GM19043 (cell line): ENCODE data around the gene NXF3.
"Not testable (repeated sequence)": the region's sequence is repeated elsewhere in the genome, so short reads cannot be mapped to it uniquely, and the experiment has no call there.

Experiments
- ATAC-seq: cut with Tn5 transposase; IDR thresholded peaks from one replicate; pipeline ENCODE4 v1.9.1; 2021; ENCODE audit warnings: low read depth; ENCODE audit not compliant: unreplicated experiment

The NXF3 gene, protein sequence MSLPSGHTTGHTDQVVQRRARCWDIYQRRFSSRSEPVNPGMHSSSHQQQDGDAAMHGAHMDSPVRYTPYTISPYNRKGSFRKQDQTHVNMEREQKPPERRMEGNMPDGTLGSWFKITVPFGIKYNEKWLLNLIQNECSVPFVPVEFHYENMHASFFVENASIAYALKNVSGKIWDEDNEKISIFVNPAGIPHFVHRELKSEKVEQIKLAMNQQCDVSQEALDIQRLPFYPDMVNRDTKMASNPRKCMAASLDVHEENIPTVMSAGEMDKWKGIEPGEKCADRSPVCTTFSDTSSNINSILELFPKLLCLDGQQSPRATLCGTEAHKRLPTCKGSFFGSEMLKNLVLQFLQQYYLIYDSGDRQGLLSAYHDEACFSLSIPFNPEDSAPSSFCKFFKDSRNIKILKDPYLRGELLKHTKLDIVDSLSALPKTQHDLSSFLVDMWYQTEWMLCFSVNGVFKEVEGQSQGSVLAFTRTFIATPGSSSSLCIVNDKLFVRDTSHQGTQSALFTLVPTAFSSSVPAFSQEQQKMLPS

DNA sequence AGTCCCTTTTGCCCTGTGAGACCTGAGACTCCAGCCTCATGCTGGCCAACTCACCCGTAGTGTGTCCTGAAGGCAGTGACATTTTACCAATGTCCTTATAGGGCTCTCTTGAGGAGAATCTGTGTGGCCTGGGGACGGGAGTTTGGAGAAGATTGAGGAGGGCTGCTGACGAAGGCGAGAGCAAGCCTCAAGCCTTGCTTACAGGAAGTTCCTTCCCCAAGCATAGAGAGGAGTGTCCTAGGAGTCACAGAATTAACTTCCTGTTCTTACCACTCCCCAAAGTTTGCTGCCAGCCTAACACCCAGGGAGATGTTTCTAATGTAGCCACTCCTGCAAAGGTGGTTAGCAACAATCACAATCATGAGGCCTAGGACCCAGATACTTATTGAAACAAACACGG is at the start of gene NXF3:
Gene NXF3 (minus strand): TSS at position 202 of the 400 bp plus-strand sequence. CDS start 120 bp downstream, at position 82.
- no peak for ATAC-seq

DNA sequence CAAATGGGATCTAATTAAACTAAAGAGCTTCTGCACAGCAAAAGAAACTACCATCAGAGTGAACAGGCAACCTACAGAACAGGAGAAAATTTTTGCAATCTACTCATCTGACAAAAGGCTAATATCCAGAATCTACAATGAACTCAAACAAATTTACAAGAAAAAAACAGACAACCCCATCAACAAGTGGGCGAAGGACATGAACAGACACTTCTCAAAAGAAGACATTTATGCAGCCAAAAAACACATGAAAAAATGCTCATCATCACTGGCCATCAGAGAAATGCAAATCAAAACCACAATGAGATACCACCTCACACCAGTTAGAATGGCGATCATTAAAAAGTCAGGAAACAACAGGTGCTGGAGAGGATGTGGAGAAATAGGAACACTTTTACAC is 43.6 kb upstream of the NXF3 start:
- not testable (repeated sequence) for ATAC-seq

DNA sequence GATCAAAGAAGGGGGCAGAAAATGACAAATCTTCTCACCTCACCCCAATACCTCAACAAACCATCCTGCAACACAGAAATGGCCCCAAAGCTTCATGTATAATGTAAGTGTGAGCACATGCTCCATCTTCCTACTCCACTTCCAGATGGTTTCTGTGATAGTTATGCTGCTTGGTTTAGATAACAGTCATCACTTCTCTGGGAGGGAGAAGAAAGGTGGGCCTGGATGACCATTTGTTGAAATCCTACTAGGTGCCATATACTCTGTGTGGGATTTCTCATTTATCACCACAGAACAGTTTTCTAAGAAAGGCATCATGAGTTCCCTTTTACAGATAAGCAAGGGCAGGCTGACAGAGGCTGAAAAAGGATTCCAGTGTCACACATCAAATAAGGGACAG is 31.3 kb upstream of the NXF3 start:
- no peak for ATAC-seq

DNA sequence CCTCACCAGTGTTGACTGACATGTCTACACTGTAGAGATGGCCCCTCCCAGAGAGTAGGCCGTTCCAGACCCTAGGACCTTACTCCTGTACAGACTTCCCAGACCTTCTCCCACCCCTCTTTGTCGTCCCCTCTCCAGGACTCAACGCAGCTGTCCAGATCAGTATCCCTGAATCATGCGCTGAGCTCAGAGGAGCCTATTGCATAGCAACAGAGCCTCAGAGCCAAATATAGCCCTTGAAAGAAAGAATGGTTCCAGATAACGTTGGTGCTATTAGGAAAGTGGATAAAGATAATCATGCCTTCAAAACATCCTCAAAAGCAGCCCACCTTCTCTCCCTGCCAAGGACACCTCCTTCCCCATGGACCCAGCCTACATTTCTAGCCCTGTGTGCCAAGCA is 27.8 kb upstream of the NXF3 start:
- ATAC-seq: no peak

DNA sequence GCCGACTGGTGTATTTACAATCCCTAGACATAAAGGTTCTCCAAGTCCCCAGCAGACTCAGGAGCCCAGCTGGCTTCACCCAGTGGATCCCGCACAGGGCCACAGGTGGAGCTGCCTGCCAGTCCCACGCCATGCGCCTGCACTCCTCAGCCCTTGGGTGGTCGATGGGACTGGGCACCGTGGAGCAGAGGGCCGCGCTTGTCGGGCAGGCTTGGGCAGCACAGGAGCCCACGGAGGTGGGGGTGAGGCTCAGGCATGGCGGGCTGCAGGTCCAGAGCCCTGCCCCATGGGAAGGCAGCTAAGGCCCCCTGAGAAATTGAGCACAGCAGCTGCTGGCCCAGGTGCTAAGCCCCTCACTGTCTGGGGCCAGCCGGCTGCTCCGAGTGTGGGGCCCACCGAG is 24.0 kb upstream of the NXF3 start:
- ATAC-seq: not testable (repeated sequence)

DNA sequence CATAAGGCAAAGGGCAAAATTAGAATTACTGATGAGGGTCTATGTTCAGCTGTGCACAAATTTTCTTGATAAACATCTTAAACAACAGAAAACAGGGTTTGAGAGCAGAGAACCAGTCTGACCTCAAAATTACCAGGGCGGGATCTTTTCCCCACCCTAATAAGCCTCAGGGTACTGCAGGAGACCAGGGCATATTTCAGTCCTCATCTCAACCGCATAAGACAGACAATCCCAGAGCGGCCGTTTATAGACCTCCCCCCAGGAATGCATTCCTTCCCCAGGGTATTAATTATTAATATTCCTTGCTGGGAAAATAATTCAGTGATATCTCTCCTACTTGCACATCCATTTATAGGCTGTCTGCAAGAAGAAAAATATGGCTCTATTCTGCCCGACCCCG is 16.6 kb upstream of the NXF3 start:
- ATAC-seq: not testable (repeated sequence)

DNA sequence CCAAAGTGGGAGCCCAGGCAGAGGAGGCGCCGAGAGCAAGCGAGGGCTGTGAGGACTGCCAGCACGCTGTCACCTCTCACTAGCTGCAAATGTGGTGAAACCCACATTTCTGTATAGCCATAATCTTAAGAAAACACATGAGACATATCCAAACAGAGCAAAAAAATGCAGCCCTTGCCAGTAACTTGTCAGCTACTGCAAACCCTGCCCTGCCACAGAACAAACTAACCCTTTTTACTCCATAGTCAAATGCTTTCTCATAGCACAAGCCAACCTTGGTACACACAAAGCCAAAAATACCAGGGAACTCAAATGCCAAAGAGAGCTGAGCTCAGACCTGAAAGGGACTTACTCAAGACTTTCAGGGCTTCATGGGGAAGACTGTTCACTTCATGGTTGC is 14.9 kb upstream of the NXF3 start:
- no peak for ATAC-seq

DNA sequence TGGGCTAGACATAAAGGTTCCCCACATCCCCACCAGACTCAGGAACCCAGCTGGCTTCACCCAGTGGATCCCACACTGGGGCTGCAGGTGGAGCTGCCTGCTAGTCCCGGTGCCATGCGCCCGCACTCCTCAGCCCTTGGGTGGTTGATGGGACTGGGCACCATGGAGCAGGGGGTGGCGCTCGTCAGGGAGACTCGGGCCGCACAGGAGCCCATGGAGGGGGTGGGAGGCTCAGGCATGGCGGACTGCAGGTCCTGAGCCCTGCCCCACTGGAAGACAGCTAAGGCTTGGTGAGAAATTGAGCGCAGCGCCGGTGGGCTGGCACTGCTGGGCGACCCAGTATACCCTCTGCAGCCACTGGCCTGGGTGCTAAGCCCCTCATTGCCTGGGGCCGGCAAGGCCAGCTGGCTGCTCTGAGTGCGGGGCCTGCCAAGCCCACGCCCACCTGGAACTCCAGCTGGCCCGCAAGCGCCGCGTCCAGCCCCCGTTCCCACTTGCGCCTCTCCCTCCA is 14.3 kb upstream of the NXF3 start:
- not testable (repeated sequence) for ATAC-seq

DNA sequence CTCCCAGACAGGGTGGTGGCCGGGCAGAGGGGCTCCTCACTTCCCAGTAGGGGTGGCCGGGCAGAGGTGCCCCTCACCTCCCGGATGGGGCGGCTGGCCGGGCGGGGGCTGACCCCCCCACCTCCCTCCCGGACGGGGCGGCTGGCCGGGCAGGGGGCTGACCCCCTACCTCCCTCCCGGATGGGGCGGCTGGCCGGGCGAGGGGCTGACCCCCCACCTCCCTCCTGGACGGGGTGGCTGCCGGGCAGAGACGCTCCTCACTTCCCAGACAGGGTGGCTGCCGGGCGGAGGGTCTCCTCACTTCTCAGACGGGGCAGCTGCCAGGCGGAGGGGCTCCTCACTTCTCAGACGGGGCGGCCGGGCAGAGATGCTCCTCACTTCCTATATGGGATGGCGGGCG is 11.4 kb upstream of the NXF3 start:
- ATAC-seq: not testable (repeated sequence)

DNA sequence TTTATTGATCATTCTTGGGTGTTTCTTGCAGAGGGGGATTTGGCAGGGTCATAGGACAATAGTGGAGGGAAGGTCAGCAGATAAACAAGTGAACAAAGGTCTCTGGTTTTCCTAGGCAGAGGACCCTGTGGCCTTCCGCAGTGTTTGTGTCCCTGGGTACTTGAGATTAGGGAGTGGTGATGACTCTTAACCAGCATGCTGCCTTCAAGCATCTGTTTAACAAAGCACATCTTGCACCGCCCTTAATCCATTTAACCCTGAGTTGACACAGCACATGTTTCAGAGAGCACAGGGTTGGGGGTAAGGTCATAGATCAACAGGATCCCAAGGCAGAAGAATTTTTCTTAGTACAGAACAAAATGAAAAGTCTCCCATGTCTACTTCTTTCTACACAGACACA is 10.9 kb upstream of the NXF3 start:
- not testable (repeated sequence) for ATAC-seq

DNA sequence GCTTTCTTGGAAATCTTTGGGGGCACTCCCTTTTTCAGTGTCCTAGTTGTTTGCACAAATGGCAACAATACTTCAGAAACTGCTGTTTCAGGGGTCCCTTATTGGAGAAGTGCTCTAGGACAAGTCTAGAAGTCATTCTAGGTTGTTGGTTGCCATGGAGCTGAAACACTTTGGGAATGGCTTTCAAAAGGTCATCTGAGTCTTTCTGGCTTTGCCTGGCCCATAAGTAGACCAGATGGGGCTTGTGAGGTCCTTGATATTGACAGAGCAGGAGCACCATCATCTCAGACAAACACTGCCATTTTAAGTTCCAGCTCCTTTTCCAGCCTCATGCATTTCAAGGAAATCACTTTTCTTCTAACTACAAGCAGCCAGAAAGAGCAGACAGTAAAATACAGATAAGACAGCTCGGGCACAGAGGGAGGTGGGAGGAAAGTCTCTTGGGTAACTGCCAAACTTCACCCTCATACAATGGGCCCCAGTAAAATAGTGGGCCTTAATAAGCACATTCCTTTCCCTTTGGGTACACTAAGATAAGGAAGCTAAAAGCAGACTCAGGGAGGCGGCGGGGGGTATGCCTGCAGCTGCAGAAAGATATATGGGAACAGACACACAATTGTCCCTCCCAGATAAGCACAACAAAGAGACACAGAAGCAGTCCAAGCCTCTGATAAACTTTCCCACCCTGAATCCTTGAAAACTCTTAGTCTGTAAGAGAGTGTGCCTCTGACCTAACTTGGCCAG is 8.5 kb upstream of the NXF3 start:
- ATAC-seq: no peak

DNA sequence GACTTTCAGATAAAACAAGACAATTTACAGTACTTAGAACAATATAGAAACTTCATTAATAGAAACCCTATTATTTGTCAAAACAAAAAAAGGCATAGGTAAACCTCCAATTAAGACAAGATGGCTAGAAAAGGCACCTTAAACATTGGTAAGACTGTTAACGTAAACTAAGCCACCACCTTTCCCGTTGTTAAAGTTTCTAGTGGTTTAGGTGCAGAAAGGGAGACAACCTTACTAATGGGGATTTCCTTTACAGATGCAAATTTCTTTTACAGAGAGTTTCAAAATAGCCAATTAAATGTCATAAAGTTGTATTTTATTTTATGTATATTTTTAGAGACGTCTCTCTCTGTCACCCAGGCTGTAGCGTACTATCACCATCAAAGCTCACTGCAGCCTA is 7.5 kb upstream of the NXF3 start:
- no peak for ATAC-seq

DNA sequence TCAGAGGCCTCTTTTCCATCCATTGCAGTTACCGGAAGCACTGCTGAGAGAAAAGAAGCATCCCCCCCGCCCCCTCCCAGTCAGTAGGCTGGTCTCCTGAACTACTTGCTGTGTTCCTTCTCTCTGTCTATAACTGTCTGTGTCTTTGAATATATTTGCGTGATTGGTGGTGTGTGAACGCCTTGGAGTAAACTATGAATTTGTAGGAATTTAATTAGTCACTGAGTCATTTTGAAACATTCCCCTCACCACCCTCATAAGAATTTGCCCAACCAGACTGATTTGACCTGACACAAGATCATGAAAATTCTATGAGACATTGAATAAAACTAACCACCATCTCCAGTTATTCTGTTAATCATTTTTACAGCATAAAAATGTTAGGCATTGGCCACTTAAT is 6.7 kb upstream of the NXF3 start:
- no peak for ATAC-seq

DNA sequence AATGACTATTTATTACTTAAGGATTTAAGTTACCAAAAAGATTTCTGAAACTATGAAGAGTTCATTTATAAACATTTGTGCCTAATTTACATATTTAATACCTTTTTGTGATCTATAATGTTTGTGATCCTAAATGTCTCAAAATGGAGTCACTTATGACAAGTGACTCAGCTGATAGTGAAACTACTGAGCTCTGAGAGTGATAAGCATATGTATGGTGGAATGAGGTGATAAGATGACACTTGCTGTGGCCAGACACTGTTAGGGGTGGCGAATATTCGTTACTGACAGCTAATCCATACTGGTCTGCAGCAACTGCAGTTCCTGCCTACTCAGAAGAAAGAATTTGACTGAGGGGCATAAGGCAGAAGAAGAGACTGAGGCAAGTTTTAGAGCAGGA is 5.5 kb upstream of the NXF3 start:
- ATAC-seq: no peak

DNA sequence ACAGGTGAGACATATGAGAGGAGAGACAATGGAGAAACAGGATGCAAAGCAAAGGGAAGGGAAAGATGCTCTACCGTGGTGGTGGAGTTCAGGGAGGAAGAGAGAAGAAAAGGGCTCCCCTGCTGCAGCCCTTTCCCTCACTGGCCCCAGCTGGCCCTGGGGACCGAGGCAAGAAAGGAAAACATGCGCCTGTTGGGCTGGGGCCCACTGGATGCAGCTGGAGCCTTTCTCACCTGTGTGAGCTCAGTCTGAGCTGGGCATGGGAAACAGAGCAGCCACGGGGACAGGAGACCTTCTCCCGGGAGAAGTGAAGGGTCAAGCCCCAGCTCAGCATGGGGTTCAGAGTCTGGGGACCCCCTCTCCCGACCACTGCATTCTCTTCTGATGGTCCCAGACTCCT is 11.9 kb downstream of the NXF3 start:
- no peak for ATAC-seq

DNA sequence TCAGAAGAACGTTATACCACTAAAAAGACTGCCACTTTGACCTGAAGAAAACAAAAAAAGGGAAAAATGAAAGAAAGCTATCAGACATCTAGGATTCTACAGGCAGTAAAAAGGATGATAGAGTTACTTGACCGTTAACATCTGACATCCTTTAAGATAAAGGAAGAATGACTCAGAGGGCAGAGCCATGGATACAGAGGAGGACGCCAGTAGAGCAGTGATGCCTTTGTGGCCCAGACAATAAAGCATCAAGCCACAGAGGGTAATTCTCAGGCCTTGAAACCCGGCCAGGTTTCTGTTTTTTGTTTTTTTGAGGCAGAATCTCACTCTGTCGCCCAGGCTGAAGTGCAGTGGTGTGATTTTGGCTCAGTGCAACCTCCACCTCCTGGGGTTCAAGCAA is 19.5 kb downstream of the NXF3 start:
- ATAC-seq: no peak

DNA sequence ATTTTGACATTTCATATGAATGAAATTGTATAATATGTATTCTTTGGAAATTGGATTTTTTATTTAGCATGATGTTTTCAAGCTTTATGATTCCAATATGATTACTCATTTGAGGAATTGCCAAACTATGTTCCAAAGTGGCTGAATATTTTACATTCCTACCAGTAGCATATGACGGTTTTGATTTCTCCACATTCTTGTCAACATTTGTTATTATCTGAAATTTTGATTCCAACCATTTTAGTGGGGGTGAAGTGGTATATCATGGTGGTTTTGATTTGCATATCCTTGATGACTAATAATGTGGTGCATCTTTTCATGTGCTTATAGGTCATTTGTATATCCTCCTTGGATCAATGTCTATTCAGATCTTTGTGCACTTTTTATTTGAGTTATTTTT is 26.3 kb downstream of the NXF3 start:
- ATAC-seq: no peak

DNA sequence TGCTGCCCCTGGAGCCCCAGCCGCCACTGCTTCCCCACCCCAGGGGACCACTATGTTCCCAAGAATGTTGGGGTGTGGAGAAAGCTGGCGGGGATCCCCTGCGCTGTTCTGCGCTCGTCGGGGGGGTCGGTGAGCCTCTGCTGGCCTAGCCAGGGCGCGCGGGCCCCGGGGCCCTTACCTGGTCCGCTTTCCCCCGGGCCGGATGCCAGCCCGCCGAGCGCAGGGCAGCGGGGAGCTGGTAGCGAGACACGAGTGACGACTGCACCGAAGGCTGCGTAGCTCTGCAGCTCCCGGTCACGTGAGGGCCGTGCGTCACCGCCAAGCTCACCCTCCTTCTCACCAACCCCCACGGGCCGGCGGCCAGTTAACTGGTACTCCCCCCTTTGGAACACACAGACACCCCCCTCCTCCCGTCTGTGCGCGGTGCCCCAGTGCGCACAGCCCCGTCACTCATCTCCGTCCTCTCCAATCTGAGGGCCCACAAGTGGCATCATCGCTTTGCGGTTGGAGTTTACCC is 29.0 kb downstream of the NXF3 start, which contains the start of gene BEX1:
Gene BEX1 (minus strand): TSS at position 254 of the 517 bp plus-strand sequence. CDS start 897 bp downstream, outside the sequence.
- no peak for ATAC-seq

DNA sequence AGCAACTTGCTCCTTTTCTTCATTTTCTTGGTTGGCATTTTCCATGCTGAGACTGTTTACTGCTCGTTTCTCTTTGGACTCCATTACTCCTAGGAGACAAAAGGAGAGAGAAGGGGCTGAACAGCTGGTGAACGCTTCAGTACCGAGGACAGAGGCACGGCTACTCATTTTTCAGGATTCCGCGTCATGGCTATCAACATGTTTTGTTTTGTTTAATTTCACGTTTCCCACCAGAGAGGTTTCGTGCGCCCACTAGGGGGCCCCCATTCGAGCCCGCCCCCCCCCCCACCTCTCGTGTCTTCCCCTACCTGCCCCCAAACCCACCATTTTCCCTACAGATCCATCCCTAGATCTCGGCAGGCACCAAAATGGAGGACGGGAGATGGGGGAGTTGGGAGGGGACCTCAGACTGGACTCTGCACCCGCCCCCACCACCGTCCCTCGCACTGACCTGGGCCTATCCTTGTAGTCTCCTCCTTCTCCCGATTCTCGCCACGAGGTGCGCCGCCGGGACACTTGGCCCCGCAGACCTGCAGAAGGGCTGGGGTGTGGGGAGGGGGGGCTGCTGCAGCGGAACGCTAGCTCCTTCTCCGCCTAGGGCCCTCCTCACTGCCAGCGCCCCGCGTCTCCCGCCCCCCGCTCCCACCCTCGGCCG is 29.6 kb downstream of the NXF3 start:
- ATAC-seq: no peak

DNA sequence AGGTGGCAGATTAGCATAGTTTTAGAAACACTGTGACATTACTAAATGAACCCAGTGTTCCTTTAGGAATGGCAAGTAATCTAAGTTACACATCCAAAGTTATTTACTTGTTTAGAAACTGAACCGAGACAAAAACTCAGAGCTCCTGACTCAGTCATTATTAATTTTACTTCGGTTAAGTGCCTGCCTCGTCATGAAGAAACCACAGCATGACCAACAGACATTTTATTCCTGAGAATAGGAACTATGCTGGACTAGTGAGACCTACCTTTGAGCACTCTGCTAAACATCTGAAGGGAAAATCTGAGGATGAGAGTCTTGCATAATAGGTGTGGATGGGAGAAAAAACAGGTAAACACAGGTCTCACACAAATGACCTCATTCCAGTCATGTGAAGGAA is 31.5 kb downstream of the NXF3 start:
- no peak for ATAC-seq

DNA sequence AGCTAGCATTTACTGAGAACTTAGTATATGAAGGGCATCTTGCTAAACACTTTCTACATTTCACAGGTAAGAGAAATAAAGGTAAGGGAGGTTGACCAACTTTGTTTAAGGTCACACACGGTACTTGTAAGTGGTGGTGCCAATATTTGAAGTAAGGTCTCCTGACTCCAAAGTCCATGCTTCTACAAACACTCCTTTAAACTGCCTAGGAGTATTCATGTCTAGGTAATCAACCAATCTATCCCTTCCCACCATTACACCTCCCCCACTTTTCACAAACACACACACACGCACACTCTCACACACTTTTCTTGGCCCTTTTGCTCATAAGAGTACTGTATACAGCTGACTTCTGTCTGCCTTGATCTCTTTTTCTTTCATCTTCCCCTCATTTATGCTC is 36.0 kb downstream of the NXF3 start:
- no peak for ATAC-seq
